GM12891 (cell line): ENCODE measurements around the gene UBN1.

Experiments used
- POLR2A ChIP-seq: IDR thresholded peaks from 2 replicates; pipeline ENCODE4 v1.6.1; 2011; ENCODE audit warnings: low read depth, low read length, control low read depth
- POLR2AphosphoS5 ChIP-seq: IDR thresholded peaks from 2 replicates; pipeline ENCODE4 v1.6.1; 2011; ENCODE audit warnings: low read depth, low read length, control low read depth

DNA sequence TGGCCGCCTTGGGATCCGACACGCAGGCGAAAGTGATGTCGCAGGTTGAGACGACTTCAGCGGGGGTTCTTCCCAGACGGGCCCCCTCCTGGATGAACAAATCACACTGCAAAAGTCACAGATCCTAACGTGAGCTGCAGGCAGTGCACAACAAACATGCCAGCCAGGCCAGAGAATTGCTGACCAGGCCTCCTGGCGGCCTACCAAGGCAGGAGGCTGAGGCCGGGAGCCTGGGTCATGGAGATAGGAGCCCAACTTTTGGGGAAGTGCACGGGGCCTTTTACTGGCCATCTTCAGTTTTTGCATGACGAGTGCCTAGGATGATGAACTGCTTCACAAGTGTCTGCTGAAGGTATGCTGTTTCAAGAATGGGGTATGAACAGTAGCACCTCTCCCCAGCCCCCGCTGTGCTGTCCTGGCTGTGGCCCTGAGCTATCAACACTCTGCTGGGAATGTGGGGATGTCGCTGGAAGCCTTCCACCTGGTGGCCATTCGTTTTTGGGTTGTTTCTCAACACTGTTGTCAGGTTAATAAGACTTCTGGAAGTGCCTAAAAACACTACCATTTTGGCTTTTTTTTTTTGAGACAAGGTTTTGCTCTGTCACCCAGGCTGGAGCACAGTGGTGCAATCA, 32.6 kb upstream of the UBN1 start:
- TF ChIP-seq POLR2A (no peak), POLR2AphosphoS5 (no peak)
